RPMI7951 (cell line): ENCODE data around the gene ZC2HC1B. TPM values are rescaled to one million over a fixed set of nuclear protein-coding genes. Genes with fewer than 3 reads are reported as not detected.

Experiments used
- DNase-seq: peaks from one replicate; pipeline ENCODE4 v3.0.0-alpha.2; 2012; ENCODE audit warnings: low read depth
- total RNA-seq: library from RNA; depleted of rRNA; stranded (reverse); fragments of >200 nt; shearing (Covaris generic); gene quantifications from 2 replicates; pipeline ENCODE4 v1.2.3, GENCODE V29; 2014

The ZC2HC1B gene
- total RNA-seq, 1 experiment from 2014 or later = not detected

DNA sequence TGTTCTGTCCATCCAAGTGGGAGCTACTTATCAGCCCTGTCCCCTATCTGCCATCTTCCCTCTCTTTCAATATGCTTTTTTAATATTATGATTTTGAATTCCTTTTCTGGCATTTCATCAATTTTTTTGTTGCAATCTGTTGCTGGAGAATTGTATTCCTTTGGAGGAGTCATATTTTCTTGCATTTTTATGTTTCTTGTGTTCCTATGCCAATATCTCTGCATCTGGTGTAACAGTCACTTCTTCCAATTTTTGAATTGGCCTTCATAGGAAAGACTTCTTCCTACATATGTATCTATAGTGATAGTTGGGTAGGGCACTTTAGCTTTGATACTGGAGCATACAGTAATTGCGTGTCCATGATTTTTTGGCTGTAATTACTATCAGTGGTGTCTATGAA, 70.1 kb downstream of the ZC2HC1B start:
- no peak for DNase-seq

DNA sequence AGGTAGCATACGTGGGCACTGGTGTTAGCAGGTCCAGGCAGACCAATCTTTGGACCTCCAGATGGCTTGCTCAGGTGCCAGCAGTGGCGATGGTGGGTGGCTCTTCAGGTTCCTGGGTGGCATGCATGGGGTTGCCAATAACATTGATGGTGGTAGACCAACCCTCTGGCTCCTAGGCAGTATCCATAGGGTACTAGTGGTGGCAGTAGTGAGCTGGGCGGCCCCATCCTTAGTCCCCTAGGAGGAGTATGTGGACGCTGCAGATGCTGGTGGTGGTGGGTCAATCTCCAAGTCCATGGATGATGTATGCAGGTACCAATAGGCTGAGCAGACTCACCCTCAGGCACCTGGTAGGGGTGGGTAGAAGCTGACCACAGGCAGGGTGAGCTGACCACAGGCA, 70.6 kb downstream of the ZC2HC1B start:
- DNase-seq = no peak

DNA sequence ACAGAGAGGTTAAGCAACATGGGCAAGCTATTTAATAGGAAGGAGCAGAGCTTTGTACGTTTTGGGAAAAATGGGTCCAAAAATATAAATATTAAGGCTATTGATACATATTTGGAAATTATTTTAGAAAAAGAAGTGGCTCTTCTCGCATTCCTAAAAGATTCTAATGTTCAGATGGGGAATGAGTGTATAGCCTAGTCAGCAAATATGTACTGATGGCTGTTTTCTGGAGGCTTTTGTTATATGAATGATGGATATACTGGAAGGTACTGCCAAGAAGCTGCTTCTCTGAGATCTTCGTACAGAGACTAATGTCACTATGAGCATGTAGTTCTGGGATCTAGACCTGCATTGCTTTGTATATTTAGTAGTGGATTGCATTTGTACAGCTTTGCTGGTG, 72.1 kb downstream of the ZC2HC1B start:
- DNase-seq = no peak

DNA sequence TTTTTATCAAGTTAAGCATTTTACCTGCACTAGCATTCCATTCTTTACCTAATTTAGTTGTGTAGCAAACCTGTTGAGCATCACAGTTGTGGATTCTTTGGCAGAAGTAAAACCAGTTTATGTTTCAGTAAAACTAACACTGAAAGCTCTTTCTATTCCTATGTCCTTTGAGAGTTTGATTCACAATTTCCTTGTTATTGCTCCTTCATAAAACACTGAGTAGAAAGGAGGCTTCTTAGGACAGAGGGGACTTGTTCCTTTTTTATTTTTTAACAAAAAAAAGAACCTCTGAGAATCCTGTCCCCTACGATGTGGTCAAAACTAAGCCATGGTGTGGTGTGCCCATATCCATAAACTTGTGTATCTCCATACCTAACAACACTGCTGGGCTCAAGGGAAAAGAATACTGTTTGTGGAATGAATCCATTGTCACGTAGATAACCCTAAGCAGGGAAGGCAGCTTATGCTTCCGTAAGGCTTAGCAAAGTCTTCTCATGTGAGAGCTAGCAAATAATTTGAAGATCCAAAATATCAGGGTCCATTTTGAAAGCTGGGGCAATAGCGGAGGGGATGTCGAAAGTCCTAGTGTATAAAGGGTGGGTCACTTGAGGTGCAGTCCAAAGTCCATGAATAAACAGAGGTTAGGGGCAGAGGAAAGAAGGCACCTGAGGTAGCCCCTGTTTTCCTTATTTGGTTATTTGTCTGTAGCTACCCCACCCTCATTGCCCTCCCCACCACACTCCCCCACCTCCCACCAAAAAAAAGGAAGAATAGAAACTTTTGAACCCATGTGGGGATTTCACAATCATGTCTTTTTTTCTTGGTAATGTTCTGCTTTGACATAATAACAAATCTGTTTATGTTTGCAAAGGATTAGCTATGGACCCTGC, 72.7 kb downstream of the ZC2HC1B start:
- no peak for DNase-seq

DNA sequence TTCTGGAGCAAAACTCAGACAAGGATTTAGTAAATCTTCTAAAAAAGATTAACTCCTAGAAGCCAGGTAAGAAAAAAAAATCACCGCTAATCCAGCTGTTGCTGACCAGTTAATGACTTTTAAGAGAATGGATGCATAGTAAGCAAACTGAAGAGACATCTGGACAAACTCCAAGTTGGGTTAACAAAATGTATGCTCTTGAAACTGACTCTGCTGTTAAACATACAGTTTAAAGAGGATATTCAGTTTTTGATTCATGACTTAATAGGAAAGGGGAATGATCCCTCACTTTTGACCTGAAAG, 73.3 kb downstream of the ZC2HC1B start:
- DNase-seq = no peak

DNA sequence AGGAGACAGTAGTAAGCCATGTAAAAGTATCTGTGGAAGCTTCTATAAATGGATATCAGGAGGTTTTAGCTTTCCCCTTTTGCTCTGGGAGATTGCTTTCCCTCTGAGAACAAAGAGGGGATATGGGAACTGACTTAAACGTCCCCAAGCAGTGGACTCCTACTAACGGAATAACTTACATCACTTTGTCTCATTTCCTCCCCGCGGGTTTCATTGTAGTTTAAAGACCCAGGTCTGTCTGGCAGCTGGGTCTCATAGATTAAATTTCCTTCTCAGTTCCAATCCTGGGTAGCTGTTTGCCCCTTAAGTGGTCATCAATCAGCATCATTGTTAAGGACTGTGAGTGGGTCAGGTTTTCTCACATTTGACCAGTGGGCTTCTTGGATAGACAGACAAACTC, 75.1 kb downstream of the ZC2HC1B start:
- no peak for DNase-seq

GRCh38 chr6:143940011-143940597, 75.8 kb downstream of the ZC2HC1B start:
- DNase-seq = peak; percentile 49

GRCh38 chr6:143941852-143942627, 77.8 kb downstream of the ZC2HC1B start:
- peak; percentile 64 for DNase-seq

DNA sequence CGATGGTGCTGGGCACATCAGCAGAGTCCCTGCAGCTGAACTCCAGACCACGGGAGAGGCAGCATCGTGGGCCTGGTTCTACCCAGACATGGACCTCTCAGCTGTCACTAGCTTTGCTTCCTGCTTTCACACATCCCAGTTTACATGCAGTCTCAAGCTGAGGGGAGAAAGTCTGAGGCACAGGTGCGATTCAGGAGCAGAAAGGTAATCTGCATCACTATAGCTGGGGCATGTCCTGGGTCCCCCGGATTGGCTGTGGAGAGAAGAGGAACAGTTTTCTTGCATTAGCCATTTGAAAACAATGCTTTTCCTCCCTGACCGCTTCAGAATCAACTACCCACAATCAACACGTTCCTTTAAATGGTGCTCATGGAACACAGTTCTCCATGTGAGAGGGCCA, 83.9 kb downstream of the ZC2HC1B start:
- no peak for DNase-seq

GRCh38 chr6:143949535-143949934, 85.3 kb downstream of the ZC2HC1B start:
- no peak for DNase-seq

DNA sequence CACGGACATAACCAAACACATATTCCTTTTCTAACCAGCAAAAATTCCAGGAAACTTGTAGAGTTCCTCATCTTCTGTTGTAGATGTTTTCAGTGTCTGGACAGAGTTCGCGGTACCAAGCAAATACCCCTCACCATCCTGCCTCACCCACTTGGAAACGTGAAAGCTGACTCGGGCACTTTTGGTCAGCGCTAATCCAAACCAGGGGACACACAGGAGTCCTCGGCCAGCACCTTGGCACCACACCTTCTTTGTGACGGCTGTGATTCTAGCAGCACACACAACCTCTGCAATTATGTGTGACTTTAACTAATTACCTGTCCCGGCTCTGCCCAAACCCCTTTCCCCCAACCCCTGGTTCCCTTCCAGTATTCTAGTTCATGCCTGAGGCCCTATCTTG, 85.7 kb downstream of the ZC2HC1B start:
- no peak for DNase-seq

DNA sequence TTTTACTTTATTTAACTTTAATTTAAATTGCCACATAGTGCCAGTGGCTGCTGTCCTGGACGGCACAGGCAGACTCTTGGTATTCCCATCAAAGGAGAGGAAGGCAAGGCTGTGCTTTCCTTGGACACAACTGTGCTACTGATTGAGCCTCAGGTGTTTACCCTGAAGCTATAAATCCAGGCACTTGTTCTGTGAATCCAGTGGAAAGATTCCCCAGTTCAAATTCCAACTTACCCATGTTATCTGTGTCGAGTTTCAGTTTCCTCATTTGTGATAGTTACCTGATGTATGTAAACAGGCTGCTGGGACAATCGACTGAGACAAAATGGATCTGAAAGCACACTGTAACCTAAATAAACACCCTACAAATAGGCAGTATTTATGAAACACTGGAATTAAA, 86.6 kb downstream of the ZC2HC1B start:
- DNase-seq = no peak

DNA sequence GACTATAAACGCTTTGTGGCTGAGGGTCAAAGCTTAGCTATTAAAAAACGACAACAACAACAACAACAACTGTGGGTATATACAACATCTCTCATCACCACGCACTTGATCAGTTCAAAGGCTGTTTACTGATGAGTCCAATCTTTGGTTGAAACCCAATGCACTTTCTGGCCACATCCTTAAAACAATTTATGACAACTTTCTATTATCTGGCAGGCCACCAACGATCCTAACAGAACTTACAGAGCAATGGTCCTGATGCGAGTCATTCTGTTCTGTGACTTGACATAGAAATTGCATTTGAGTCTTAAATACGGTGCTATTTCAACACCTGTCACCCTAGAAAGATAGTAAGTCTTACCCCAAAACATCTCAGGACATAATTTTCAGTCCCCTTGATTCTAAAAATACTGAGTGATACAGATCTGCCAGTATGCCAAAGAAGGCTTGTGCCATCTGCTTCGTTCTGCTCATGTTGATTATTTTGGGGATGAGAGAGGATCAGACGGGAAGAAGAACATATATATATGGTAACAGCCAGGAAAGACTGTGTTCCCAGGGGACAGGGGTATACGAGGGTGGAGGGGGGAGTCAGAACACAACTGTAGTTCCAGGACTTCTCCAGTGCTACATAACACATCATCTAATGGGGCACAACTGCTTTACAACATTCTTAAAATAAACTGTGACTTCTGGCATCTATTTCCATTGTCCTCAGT, 87.9 kb downstream of the ZC2HC1B start:
- no peak for DNase-seq

GRCh38 chr6:143952947-143953701, 88.8 kb downstream of the ZC2HC1B start:
- DNase-seq = no peak

DNA sequence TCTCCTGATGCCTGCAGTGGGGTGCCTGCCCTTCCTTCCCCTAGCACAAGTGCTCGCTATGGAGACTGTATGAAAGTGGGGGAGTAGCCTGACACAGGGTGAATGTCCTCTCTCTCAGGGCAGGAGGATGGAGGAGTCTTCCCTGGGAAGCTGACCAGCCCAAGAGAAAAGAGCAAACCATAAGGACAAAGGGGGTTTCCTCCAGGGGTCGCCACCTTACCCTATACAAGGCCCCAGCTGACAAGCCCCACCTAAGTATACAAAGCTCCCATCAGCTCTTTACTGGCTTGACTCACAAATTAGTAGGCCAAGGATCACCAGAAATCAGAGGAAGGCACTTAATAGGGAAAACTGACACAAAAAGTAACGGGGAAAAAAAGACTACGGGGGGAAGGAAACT, 89.6 kb downstream of the ZC2HC1B start:
- DNase-seq = no peak

DNA sequence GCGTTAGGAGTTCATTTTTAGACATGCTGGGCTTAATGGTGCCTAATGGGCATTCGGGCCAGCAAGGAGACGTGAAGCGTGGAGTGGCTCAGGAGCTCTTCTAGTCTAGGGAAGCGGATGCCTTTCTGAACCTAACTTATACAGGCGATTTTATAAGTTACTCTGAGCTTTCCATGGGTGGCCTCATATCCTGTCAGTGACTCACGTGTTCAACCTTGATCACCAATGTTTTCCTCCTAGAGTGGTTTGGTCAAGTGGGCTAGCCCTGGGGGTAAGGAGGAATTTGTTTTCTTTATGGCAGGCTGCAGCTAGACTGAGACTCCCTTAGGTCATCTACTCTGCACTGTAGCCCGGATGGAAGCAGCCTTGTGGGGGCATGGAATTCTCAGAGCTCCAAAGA, 91.7 kb downstream of the ZC2HC1B start:
- peak; percentile 58 for DNase-seq

GRCh38 chr6:143957679-143958274, 93.5 kb downstream of the ZC2HC1B start:
- no peak for DNase-seq

- DNase-seq = no peak
Measured at GRCh38 chr6:143958839-143959399, 94.6 kb downstream of the ZC2HC1B start.

- DNase-seq = no peak
Measured at GRCh38 chr6:143959927-143960326, 95.7 kb downstream of the ZC2HC1B start.

DNA sequence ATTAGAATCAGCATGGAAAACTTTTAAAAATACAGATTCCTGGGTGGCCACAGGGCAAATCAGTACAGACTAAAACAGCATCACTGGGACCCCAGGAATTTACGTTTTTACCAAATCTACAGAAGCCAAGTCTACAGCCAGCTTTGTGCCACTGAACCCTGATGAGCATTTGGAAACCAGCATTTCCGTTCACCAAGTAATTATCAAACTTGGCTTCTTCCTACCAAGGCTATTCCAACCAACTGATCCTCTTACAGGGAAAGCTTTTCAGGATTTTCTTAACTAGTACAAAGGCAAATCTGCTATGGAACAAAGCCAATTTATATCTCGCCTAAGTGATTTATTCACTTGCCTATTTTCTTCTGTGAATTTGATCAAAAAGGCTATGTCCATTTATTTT, 96.8 kb downstream of the ZC2HC1B start:
- DNase-seq = no peak
